ENCODE data around the gene NUP205. TPM values are rescaled to one million over a fixed set of nuclear protein-coding genes. Genes with fewer than 3 reads are reported as not detected.

NUP205 gene
- total and polyA plus RNA-seq, 2 donors: 50.9 to 68.2 TPM

GRCh38 chr7:135562720-135563119, 5.0 kb downstream of the NUP205 start:
- no peaks in the 10 kb centered on the region for H3K27me3 ChIP-seq (ENCODE audit: control insufficient read depth in 2 of 2, insufficient read depth in 1 of 2, low read length in 1 of 2)
- H3K36me3 ChIP-seq (ENCODE audit: control insufficient read depth in 2 of 2, insufficient read depth in 2 of 2, low read length in 1 of 2): no peaks in the 10 kb centered on the region
- no peaks in the 10 kb centered on the region for H3K9me3 ChIP-seq (ENCODE audit: control insufficient read depth in 2 of 2, insufficient read depth in 1 of 2, low read length in 1 of 2)
- H3K4me3 ChIP-seq (ENCODE audit: low read length in 2 of 2): no peak overlapping the region
- peaks cover 2 to 3% of the 10 kb centered on the region in 2 donors for H3K4me1 ChIP-seq (ENCODE audit: control insufficient read depth in 2 of 2, insufficient read depth in 2 of 2, low read length in 2 of 2)
- no peak for DNase-seq (ENCODE audit: low read depth in 6 of 9, low spot score in 9 of 9)
- H3K27ac ChIP-seq (ENCODE audit: low read depth in 1 of 2, low read length in 1 of 2): no peak overlapping the region
- WGBS: 97% methylated on average over 8 of the region's 8 CpGs

- Histone ChIP-seq H3K4me1 (ENCODE audit: control insufficient read depth in 2 of 2, insufficient read depth in 2 of 2, low read length in 2 of 2) (no peaks in the 10 kb centered on the region), H3K27me3 (ENCODE audit: control insufficient read depth in 2 of 2, insufficient read depth in 1 of 2, low read length in 1 of 2) (no peaks in the 10 kb centered on the region), H3K36me3 (ENCODE audit: control insufficient read depth in 2 of 2, insufficient read depth in 2 of 2, low read length in 1 of 2) (peaks cover 13 to 47% of the 10 kb centered on the region in 2 donors), H3K4me3 (ENCODE audit: low read length in 2 of 2) (no peak overlapping the region), H3K9me3 (ENCODE audit: control insufficient read depth in 2 of 2, insufficient read depth in 1 of 2, low read length in 1 of 2) (no peaks in the 10 kb centered on the region), H3K27ac (ENCODE audit: low read depth in 1 of 2, low read length in 1 of 2) (no peak overlapping the region)
- DNase-seq (ENCODE audit: low read depth in 6 of 9, low spot score in 9 of 9): no peak
- WGBS: 99% methylated on average over 3 of the region's 3 CpGs
Observed at GRCh38 chr7:135571834-135572233, 14.1 kb downstream of the NUP205 start.

GRCh38 chr7:135573541-135573940, 15.8 kb downstream of the NUP205 start:
- Histone ChIP-seq H3K27ac (ENCODE audit: low read depth in 1 of 2, low read length in 1 of 2) (no peak overlapping the region), H3K36me3 (ENCODE audit: control insufficient read depth in 2 of 2, insufficient read depth in 2 of 2, low read length in 1 of 2) (peaks cover 19 to 58% of the 10 kb centered on the region in 2 donors)
- 94% methylated on average over 2 of the region's 2 CpGs for WGBS

GRCh38 chr7:135575296-135575695, 17.6 kb downstream of the NUP205 start:
- Histone ChIP-seq H3K9me3 (ENCODE audit: control insufficient read depth in 2 of 2, insufficient read depth in 1 of 2, low read length in 1 of 2) (no peaks in the 10 kb centered on the region), H3K36me3 (ENCODE audit: control insufficient read depth in 2 of 2, insufficient read depth in 2 of 2, low read length in 1 of 2) (peaks cover 22 to 75% of the 10 kb centered on the region in 2 donors), H3K4me1 (ENCODE audit: control insufficient read depth in 2 of 2, insufficient read depth in 2 of 2, low read length in 2 of 2) (no peaks in the 10 kb centered on the region), H3K27me3 (ENCODE audit: control insufficient read depth in 2 of 2, insufficient read depth in 1 of 2, low read length in 1 of 2) (no peaks in the 10 kb centered on the region), H3K4me3 (ENCODE audit: low read length in 2 of 2) (no peak overlapping the region), H3K27ac (ENCODE audit: low read depth in 1 of 2, low read length in 1 of 2) (no peak overlapping the region)
- no peak for DNase-seq (ENCODE audit: low read depth in 6 of 9, low spot score in 9 of 9)
- 95% methylated on average over 4 of the region's 4 CpGs for WGBS

More at GRCh38 chr7:135573541-135573940, 15.8 kb downstream of the NUP205 start:
- H3K4me3 ChIP-seq (ENCODE audit: low read length in 2 of 2): no peak overlapping the region
- no peaks in the 10 kb centered on the region for H3K27me3 ChIP-seq (ENCODE audit: control insufficient read depth in 2 of 2, insufficient read depth in 1 of 2, low read length in 1 of 2)
- no peaks in the 10 kb centered on the region for H3K9me3 ChIP-seq (ENCODE audit: control insufficient read depth in 2 of 2, insufficient read depth in 1 of 2, low read length in 1 of 2)
- DNase-seq (ENCODE audit: low read depth in 6 of 9, low spot score in 9 of 9): no peak
- H3K4me1 ChIP-seq (ENCODE audit: control insufficient read depth in 2 of 2, insufficient read depth in 2 of 2, low read length in 2 of 2): no peaks in the 10 kb centered on the region

- Histone ChIP-seq H3K27ac (ENCODE audit: low read depth in 1 of 2, low read length in 1 of 2) (no peak overlapping the region), H3K4me3 (ENCODE audit: low read length in 2 of 2) (no peak overlapping the region), H3K4me1 (ENCODE audit: control insufficient read depth in 2 of 2, insufficient read depth in 2 of 2, low read length in 2 of 2) (no peaks in the 10 kb centered on the region), H3K36me3 (ENCODE audit: control insufficient read depth in 2 of 2, insufficient read depth in 2 of 2, low read length in 1 of 2) (peaks cover 33 to 91% of the 10 kb centered on the region in 2 donors), H3K27me3 (ENCODE audit: control insufficient read depth in 2 of 2, insufficient read depth in 1 of 2, low read length in 1 of 2) (no peaks in the 10 kb centered on the region), H3K9me3 (ENCODE audit: control insufficient read depth in 2 of 2, insufficient read depth in 1 of 2, low read length in 1 of 2) (no peaks in the 10 kb centered on the region)
- 92% methylated on average over 3 of the region's 3 CpGs for WGBS
- no peak for DNase-seq (ENCODE audit: low read depth in 6 of 9, low spot score in 9 of 9)
Observed at GRCh38 chr7:135578569-135578968, 20.9 kb downstream of the NUP205 start.

GRCh38 chr7:135584362-135585353, 26.9 kb downstream of the NUP205 start:
- Histone ChIP-seq H3K4me1 (ENCODE audit: control insufficient read depth in 2 of 2, insufficient read depth in 2 of 2, low read length in 2 of 2) (no peaks in the 10 kb centered on the region), H3K9me3 (ENCODE audit: control insufficient read depth in 2 of 2, insufficient read depth in 1 of 2, low read length in 1 of 2) (no peaks in the 10 kb centered on the region), H3K4me3 (ENCODE audit: low read length in 2 of 2) (no peak overlapping the region), H3K36me3 (ENCODE audit: control insufficient read depth in 2 of 2, insufficient read depth in 2 of 2, low read length in 1 of 2) (peaks cover 34 to 89% of the 10 kb centered on the region in 2 donors), H3K27me3 (ENCODE audit: control insufficient read depth in 2 of 2, insufficient read depth in 1 of 2, low read length in 1 of 2) (no peaks in the 10 kb centered on the region), H3K27ac (ENCODE audit: low read depth in 1 of 2, low read length in 1 of 2) (no peak overlapping the region)
- DNase-seq (ENCODE audit: low read depth in 6 of 9, low spot score in 9 of 9): no peak
- WGBS: 97% methylated on average over 3 of the region's 3 CpGs

- H3K36me3 ChIP-seq (ENCODE audit: control insufficient read depth in 2 of 2, insufficient read depth in 2 of 2, low read length in 1 of 2): peaks cover 22 to 58% of the 10 kb centered on the region in 2 donors
- no peaks in the 10 kb centered on the region for H3K9me3 ChIP-seq (ENCODE audit: control insufficient read depth in 2 of 2, insufficient read depth in 1 of 2, low read length in 1 of 2)
- H3K4me1 ChIP-seq (ENCODE audit: control insufficient read depth in 2 of 2, insufficient read depth in 2 of 2, low read length in 2 of 2): no peaks in the 10 kb centered on the region
- no peaks in the 10 kb centered on the region for H3K27me3 ChIP-seq (ENCODE audit: control insufficient read depth in 2 of 2, insufficient read depth in 1 of 2, low read length in 1 of 2)
- H3K4me3 ChIP-seq (ENCODE audit: low read length in 2 of 2): no peak overlapping the region
- no peak overlapping the region for H3K27ac ChIP-seq (ENCODE audit: low read depth in 1 of 2, low read length in 1 of 2)
- DNase-seq (ENCODE audit: low read depth in 6 of 9, low spot score in 9 of 9): no peak
- 94% methylated on average over 2 of the region's 2 CpGs for WGBS
Observed at GRCh38 chr7:135597181-135597925, 39.6 kb downstream of the NUP205 start.

- Histone ChIP-seq H3K36me3 (ENCODE audit: control insufficient read depth in 2 of 2, insufficient read depth in 2 of 2, low read length in 1 of 2) (peaks cover 17 to 57% of the 10 kb centered on the region in 2 donors), H3K27ac (ENCODE audit: low read depth in 1 of 2, low read length in 1 of 2) (no peak overlapping the region), H3K27me3 (ENCODE audit: control insufficient read depth in 2 of 2, insufficient read depth in 1 of 2, low read length in 1 of 2) (no peaks in the 10 kb centered on the region), H3K4me3 (ENCODE audit: low read length in 2 of 2) (no peak overlapping the region), H3K4me1 (ENCODE audit: control insufficient read depth in 2 of 2, insufficient read depth in 2 of 2, low read length in 2 of 2) (no peaks in the 10 kb centered on the region), H3K9me3 (ENCODE audit: control insufficient read depth in 2 of 2, insufficient read depth in 1 of 2, low read length in 1 of 2) (no peaks in the 10 kb centered on the region)
- WGBS: 97% methylated on average over 6 of the region's 6 CpGs
- DNase-seq (ENCODE audit: low read depth in 6 of 9, low spot score in 9 of 9): no peak
Observed at GRCh38 chr7:135597926-135598305, 40.2 kb downstream of the NUP205 start.

GRCh38 chr7:135599471-135599870, 41.8 kb downstream of the NUP205 start:
- Histone ChIP-seq H3K27me3 (ENCODE audit: control insufficient read depth in 2 of 2, insufficient read depth in 1 of 2, low read length in 1 of 2) (no peaks in the 10 kb centered on the region), H3K36me3 (ENCODE audit: control insufficient read depth in 2 of 2, insufficient read depth in 2 of 2, low read length in 1 of 2) (peaks cover 21 to 52% of the 10 kb centered on the region in 2 donors), H3K9me3 (ENCODE audit: control insufficient read depth in 2 of 2, insufficient read depth in 1 of 2, low read length in 1 of 2) (no peaks in the 10 kb centered on the region), H3K4me3 (ENCODE audit: low read length in 2 of 2) (no peak overlapping the region), H3K27ac (ENCODE audit: low read depth in 1 of 2, low read length in 1 of 2) (no peak overlapping the region), H3K4me1 (ENCODE audit: control insufficient read depth in 2 of 2, insufficient read depth in 2 of 2, low read length in 2 of 2) (no peaks in the 10 kb centered on the region)
- DNase-seq (ENCODE audit: low read depth in 6 of 9, low spot score in 9 of 9): no peak
